ENCODE measurements around the gene CDH13. TPM values are rescaled to one million over a fixed set of nuclear protein-coding genes. Genes with fewer than 3 reads are reported as not detected.
A peak's percentile ranks its signal among the peaks of the same experiment; 100 is the strongest.

The CDH13 gene
- total RNA-seq, 1 donor = 102 TPM

DNA sequence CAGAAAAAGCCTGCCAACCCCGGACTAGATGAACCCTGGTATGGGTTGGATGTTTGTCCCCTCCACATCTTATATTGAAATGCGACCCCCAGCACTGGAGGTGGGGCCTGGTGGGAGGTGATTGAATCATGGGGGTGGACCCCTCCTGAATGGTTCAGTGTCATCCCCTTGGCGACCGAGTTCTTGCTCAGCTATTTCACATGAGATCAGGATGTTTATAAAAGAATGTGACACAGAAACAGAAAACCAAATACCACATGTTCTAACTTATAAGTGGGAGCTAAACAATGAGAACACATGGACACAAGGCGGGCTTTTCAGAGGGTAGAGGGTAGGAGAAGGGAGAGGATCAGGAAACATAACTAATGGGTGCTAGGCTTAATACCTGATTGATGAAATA lies 605.0 kb downstream of the CDH13 start:
- Histone ChIP-seq H3K4me2 (ENCODE audit: insufficient read depth, low read length) (no peak overlapping the region), H4K20me1 (ENCODE audit: insufficient read depth, low read length) (no peaks in the 10 kb centered on the region), H2AFZ (ENCODE audit: low read length) (no peak overlapping the region), H3K9me3 (ENCODE audit: low read depth, low read length) (no peaks in the 10 kb centered on the region), H3K27me3 (ENCODE audit: insufficient read depth, low read length) (no peaks in the 10 kb centered on the region), H3K4me1 (ENCODE audit: insufficient read depth, low read length) (peaks cover 10% of the 10 kb centered on the region), H3K4me3 (ENCODE audit: insufficient read depth, low read length) (no peak overlapping the region), H3K79me2 (ENCODE audit: insufficient read depth, low read length) (no peaks in the 10 kb centered on the region), H3K36me3 (ENCODE audit: insufficient read depth, low read length) (no peaks in the 10 kb centered on the region), H3K27ac (ENCODE audit: low read depth, low read length) (no peak overlapping the region)
- DNase-seq (ENCODE audit: insufficient read length, low spot score, missing footprints) = no peak
- TF ChIP-seq, protein P1, sequence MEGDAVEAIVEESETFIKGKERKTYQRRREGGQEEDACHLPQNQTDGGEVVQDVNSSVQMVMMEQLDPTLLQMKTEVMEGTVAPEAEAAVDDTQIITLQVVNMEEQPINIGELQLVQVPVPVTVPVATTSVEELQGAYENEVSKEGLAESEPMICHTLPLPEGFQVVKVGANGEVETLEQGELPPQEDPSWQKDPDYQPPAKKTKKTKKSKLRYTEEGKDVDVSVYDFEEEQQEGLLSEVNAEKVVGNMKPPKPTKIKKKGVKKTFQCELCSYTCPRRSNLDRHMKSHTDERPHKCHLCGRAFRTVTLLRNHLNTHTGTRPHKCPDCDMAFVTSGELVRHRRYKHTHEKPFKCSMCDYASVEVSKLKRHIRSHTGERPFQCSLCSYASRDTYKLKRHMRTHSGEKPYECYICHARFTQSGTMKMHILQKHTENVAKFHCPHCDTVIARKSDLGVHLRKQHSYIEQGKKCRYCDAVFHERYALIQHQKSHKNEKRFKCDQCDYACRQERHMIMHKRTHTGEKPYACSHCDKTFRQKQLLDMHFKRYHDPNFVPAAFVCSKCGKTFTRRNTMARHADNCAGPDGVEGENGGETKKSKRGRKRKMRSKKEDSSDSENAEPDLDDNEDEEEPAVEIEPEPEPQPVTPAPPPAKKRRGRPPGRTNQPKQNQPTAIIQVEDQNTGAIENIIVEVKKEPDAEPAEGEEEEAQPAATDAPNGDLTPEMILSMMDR (IDR thresholded peaks at IDR 0.05; ENCODE audit: extremely low read depth, low read depth, low read length) = no peak

- H3K4me1 ChIP-seq (ENCODE audit: insufficient read depth, low read length) = peaks cover 10% of the 10 kb centered on the region
- no peaks in the 10 kb centered on the region for H3K27me3 ChIP-seq (ENCODE audit: insufficient read depth, low read length)
- H4K20me1 ChIP-seq (ENCODE audit: insufficient read depth, low read length) = no peaks in the 10 kb centered on the region
- TF ChIP-seq, protein P1 (IDR thresholded peaks at IDR 0.05; ENCODE audit: extremely low read depth, low read depth, low read length) = no peak
- H3K79me2 ChIP-seq (ENCODE audit: insufficient read depth, low read length) = no peaks in the 10 kb centered on the region
- H3K36me3 ChIP-seq (ENCODE audit: insufficient read depth, low read length) = no peaks in the 10 kb centered on the region
- no peak overlapping the region for H2AFZ ChIP-seq (ENCODE audit: low read length)
- H3K4me3 ChIP-seq (ENCODE audit: insufficient read depth, low read length) = no peak overlapping the region
- no peaks in the 10 kb centered on the region for H3K9me3 ChIP-seq (ENCODE audit: low read depth, low read length)
- DNase-seq (ENCODE audit: insufficient read length, low spot score, missing footprints) = peak; percentile 79
- H3K27ac ChIP-seq (ENCODE audit: low read depth, low read length) = peak overlapping the region; percentile 15
- H3K4me2 ChIP-seq (ENCODE audit: insufficient read depth, low read length) = peak overlapping the region; percentile 33
Observed at GRCh38 chr16:83233153-83233552, 606.4 kb downstream of the CDH13 start.

DNA sequence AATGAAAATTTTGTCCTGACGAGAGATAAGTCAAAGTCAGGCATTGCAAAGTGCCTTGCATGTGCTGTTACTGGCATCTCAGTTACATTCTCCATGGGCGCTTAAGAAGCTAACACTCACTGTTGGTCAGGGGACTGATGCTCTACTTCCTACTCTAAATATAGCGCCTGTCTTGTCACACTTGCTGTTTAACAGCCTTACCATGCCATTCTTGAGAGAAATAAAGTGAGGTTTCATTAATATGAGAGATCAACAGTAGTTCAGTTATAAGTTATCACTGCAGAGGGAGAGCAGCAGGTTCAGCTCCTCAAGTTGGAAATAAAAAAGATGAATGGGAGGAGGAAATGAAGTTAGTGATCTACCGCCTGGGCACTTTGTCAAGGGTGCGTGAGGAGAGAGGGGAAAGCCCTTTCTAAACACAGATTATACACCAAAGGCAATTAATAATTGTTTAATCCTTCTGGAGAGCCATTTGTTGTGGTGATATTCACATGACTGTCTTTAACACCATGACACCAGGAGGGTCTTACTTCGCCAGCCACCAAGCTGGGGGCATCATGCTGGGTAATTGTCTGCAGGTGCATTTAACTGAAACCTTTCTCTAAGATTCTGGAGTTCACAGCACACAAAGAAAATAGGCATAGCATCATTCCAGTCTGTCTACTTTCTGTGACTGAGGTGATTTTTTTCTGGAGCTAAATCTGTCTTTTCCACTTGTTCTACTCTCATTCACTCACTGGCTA lies 612.4 kb downstream of the CDH13 start:
- Histone ChIP-seq H3K4me3 (ENCODE audit: insufficient read depth, low read length) (no peak overlapping the region), H3K4me2 (ENCODE audit: insufficient read depth, low read length) (no peak overlapping the region), H3K79me2 (ENCODE audit: insufficient read depth, low read length) (no peaks in the 10 kb centered on the region), H4K20me1 (ENCODE audit: insufficient read depth, low read length) (no peaks in the 10 kb centered on the region), H3K27ac (ENCODE audit: low read depth, low read length) (no peak overlapping the region), H3K36me3 (ENCODE audit: insufficient read depth, low read length) (no peaks in the 10 kb centered on the region), H3K4me1 (ENCODE audit: insufficient read depth, low read length) (no peaks in the 10 kb centered on the region), H3K27me3 (ENCODE audit: insufficient read depth, low read length) (no peaks in the 10 kb centered on the region), H3K9me3 (ENCODE audit: low read depth, low read length) (no peaks in the 10 kb centered on the region), H2AFZ (ENCODE audit: low read length) (no peak overlapping the region)
- no peak for DNase-seq (ENCODE audit: insufficient read length, low spot score, missing footprints)
- TF ChIP-seq, protein P1 (IDR thresholded peaks at IDR 0.05; ENCODE audit: extremely low read depth, low read depth, low read length) = no peak

GRCh38 chr16:83244057-83244456 lies 617.3 kb downstream of the CDH13 start:
- Histone ChIP-seq H3K9me3 (ENCODE audit: low read depth, low read length) (no peaks in the 10 kb centered on the region), H2AFZ (ENCODE audit: low read length) (no peak overlapping the region), H3K27ac (ENCODE audit: low read depth, low read length) (no peak overlapping the region), H3K36me3 (ENCODE audit: insufficient read depth, low read length) (no peaks in the 10 kb centered on the region), H3K4me2 (ENCODE audit: insufficient read depth, low read length) (no peak overlapping the region), H3K4me3 (ENCODE audit: insufficient read depth, low read length) (no peak overlapping the region), H3K27me3 (ENCODE audit: insufficient read depth, low read length) (no peaks in the 10 kb centered on the region), H4K20me1 (ENCODE audit: insufficient read depth, low read length) (no peaks in the 10 kb centered on the region), H3K79me2 (ENCODE audit: insufficient read depth, low read length) (no peaks in the 10 kb centered on the region), H3K4me1 (ENCODE audit: insufficient read depth, low read length) (no peaks in the 10 kb centered on the region)
- DNase-seq (ENCODE audit: insufficient read length, low spot score, missing footprints) = no peak
- TF ChIP-seq, protein P1 (IDR thresholded peaks at IDR 0.05; ENCODE audit: extremely low read depth, low read depth, low read length) = no peak
